GM10248 (cell line): Measurements from ENCODE around the gene CMIP.
A peak's percentile ranks its signal among the peaks of the same experiment; 100 is the strongest.

Source experiments
- CTCF ChIA-PET: fragments of 300-600 bp; sonication (Branson Sonifier 250); formaldehyde crosslinking; extraction: SDS; loops from one replicate; lab custom pipeline; 2021; ENCODE audit warnings: antibody characterized with exemption; lab: Yijun Ruan, JAX
- POLR2A ChIA-PET: fragments of 350-650 bp; sonication (Branson Sonifier 250); formaldehyde crosslinking; extraction: SDS; loops from one replicate; lab custom pipeline; 2020; ENCODE audit warnings: antibody characterized with exemption; lab: Yijun Ruan, JAX
- DNase-seq: peaks from one replicate; pipeline ENCODE4 v3.0.0; 2012; ENCODE audit errors: extremely low spot score
- TF ChIP-seq, protein P1 (sequence below): IDR thresholded peaks from 2 replicates; pipeline ENCODE4 v1.5.1; 2012; ENCODE audit warnings: mild to moderate bottlenecking, low read depth; ENCODE audit errors: extremely low read depth, missing control alignments, control extremely low read depth

CMIP gene

DNA sequence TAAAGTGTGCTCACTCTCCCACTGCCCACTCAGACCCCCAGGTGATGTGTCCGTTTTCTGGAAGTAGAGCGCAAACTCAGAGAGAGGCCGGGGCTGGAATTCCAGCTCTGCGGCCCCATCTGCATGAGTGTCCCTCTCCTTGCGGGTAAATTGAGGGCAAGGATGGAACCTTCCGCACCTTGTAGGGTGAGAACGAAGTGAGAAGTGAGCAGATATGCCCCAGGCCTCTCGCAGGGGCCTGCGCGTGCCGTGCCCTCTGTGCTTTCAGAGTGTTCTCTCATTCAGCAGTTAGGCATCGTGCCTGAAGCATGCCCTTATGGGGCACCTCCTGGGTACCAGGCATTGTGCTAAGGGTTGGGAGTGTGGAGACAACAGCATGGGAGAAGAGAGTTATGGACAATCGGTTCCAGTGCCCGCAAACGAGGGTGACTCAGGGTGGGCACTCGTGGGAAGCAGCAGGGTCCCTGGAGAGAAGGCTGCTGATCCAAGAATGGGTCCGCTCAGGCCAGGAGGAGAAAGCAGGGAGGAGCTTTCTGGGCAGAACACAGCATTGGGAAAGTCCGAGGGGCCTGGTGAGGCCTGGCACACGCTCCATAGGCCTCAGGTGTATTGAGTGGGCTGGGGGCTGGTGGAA lies 23.8 kb downstream of the CMIP start:
- POLR2A ChIA-PET, result interaction anchor here (0.7 kb wide), 1 partner anchor 231 kb away, joined by 8 read pairs; no protein-coding TSS in a partner anchor
- no peak for DNase-seq
- CTCF ChIA-PET, result no interaction called here
- TF ChIP-seq, protein P1, sequence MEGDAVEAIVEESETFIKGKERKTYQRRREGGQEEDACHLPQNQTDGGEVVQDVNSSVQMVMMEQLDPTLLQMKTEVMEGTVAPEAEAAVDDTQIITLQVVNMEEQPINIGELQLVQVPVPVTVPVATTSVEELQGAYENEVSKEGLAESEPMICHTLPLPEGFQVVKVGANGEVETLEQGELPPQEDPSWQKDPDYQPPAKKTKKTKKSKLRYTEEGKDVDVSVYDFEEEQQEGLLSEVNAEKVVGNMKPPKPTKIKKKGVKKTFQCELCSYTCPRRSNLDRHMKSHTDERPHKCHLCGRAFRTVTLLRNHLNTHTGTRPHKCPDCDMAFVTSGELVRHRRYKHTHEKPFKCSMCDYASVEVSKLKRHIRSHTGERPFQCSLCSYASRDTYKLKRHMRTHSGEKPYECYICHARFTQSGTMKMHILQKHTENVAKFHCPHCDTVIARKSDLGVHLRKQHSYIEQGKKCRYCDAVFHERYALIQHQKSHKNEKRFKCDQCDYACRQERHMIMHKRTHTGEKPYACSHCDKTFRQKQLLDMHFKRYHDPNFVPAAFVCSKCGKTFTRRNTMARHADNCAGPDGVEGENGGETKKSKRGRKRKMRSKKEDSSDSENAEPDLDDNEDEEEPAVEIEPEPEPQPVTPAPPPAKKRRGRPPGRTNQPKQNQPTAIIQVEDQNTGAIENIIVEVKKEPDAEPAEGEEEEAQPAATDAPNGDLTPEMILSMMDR, result no peak

GRCh38 chr16:81469183-81469677 lies 24.6 kb downstream of the CMIP start:
- TF ChIP-seq, protein P1, result no peak
- ChIA-PET CTCF (interaction anchor here (2.2 kb wide), 1 partner anchor 9 kb away, joined by 6 read pairs; no protein-coding TSS in a partner anchor), POLR2A (no interaction called here)
- no peak for DNase-seq

DNA sequence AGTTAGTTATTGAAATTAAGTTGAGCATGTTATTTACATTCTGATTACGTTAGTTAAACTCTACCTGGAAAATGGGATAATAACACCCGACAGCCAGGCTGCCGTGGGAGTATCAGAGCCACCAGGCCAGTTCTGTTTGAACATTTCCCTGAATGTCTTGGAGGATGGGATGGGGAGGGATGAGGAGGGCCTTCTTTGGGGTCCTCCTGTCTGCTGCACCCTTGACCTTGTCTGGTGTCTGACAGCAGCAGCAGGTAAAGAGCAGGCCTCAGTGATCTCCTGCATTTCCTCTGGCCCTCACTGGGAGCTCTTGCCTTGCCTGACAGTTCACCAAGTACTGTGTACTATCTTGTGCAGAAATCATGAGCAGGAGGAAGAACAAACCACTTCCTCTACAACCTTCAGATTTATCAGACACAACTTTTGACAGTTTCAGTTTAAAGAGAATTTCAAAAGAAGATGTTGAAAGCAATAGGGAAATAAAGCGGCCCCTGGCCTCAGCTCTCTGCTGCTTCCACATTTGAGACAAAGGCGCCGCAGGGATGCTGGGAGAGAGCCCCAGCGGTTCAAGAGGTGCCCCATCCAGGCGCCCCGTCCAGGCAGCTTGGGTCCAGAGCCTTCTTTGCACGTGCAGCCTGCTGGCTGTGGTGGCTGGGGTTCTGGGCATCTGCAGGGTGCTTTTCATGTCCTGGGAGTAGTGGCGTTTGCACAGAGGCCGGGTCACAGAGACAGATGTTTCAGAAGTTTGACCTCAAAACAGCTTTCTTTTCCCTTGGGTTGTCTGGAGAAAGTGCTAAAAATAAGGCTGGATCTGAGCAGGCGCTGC lies 25.3 kb downstream of the CMIP start:
- ChIA-PET POLR2A (no interaction called here), CTCF (interaction anchor here (1.0 to 2.2 kb wide), 2 partner anchors 9 to 133 kb away, joined by 3 to 6 read pairs; no protein-coding TSS in a partner anchor)
- TF ChIP-seq, protein P1, result no peak
- peak; percentile 73 for DNase-seq

DNA sequence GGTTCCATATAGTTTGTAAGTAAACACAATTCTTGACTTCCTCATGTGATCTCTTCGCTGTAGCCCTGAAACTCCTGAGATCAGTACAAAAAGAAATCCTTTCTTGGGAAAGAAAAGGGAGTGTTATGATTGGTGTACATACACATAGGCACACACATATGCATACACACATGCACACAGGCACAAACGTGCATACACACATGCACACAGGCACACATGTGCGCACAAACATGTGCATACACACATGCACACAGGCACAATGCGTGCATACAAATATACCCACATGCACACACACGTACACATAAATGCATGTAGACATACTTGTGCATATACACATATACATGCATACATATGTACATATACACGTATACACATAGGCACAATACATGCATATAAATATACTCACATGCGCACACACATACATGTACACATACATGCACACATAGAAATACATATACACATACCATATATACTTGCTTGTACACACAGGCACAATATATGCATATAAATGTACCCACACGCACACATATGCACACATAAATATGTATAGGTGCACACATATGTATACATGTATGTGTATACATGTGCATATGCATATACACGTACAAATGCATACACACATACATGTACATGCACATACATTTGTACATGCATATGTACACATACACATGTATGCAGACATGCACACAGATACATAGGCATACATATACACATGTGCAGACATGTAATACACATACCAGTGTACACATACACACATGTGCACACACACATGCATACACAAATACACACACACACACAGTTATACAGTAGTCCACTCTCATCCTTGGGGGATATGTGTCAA lies 26.4 kb downstream of the CMIP start:
- no peak for DNase-seq
- TF ChIP-seq, protein P1, result no peak
- ChIA-PET POLR2A (no interaction called here), CTCF (interaction anchor here (2.2 kb wide), 1 partner anchor 8 kb away, joined by 6 read pairs; no protein-coding TSS in a partner anchor)

DNA sequence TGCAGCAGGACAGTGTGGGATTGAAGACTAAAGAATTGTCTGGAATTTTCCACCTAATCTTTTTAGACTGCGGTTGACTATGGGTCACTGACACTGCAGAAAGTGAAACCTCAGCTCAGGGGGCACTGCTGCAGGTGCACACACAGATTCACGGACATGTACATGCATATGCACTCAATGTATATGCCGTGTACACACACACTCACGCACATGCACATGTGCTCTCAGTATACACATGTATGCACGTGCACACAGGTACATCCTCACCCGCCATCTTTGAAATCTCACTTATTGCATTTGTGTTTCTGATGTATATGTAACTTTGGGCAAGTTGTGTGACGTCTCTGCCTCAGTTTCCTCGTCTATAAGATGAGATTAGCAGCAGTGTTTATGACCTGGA lies 27.3 kb downstream of the CMIP start:
- ChIA-PET CTCF (interaction anchor here (0.9 to 1.1 kb wide), 2 partner anchors 13 to 25 kb away, joined by 3 to 4 read pairs; no protein-coding TSS in a partner anchor), POLR2A (no interaction called here)
- TF ChIP-seq, protein P1, result no peak
- no peak for DNase-seq
